ENCODE data around the gene PPP4R3C.
"Not testable (repeated sequence)": the region's sequence is repeated elsewhere in the genome, so short reads cannot be mapped to it uniquely, and the experiment has no call there.

PPP4R3C gene

DNA sequence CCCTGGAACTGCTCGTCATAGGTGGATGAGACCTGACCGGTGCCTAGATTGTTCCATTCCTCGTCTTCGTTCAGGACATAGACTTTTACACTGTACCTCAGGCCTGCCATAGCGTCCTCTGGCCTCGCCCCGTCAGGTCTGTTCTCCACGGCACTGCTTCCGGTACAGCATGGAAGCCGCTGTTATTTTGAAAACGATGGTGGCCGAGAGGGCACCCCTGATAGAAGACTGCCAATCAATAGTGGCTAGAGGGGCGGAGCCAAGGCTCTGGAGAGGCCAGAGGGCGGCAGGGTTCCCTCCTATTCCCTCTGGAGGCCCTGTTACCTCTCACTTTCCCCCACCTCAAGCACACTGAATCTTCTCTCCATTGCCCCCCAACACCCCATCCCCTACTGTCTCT, at the start of gene PPP4R3C:
TSS of gene PPP4R3C (minus strand) at position 155 of the 400 bp plus-strand sequence. CDS start at position 110, 45 bp downstream.
- peaks cover 4 to 6% of the 10 kb centered on the region in 2 donors for H3K9me3 Mint-ChIP-seq
- H3K4me3 Mint-ChIP-seq: no peak within 1 kb of the TSS
- no peak for DNase-seq
- ATAC-seq: no peak
- H3K4me1 Mint-ChIP-seq: no peaks in the 10 kb centered on the region
- H3K27me3 Mint-ChIP-seq: no peaks in the 10 kb centered on the region
- no peak within 1 kb of the TSS for H3K27ac Mint-ChIP-seq

- no peak for DNase-seq
- Mint-ChIP-seq H3K27ac (no peak overlapping the region), H3K27me3 (no peaks in the 10 kb centered on the region), H3K4me3 (no peak overlapping the region), H3K4me1 (no peaks in the 10 kb centered on the region), H3K9me3 (no peaks in the 10 kb centered on the region)
- no peak for ATAC-seq
Measured at GRCh38 chrX:27491397-27491796, 28.3 kb upstream of the PPP4R3C start.

- H3K27me3 Mint-ChIP-seq: no peaks in the 10 kb centered on the region
- H3K9me3 Mint-ChIP-seq: peaks cover 4 to 6% of the 10 kb centered on the region in 2 donors
- DNase-seq: no peak
- no peaks in the 10 kb centered on the region for H3K4me1 Mint-ChIP-seq
- no peak overlapping the region for H3K27ac Mint-ChIP-seq
- no peak for ATAC-seq
- H3K4me3 Mint-ChIP-seq: no peak overlapping the region
Measured at GRCh38 chrX:27466051-27466450, 2.9 kb upstream of the PPP4R3C start.

- no peak for DNase-seq
- Mint-ChIP-seq H3K9me3 (peaks cover 4 to 6% of the 10 kb centered on the region in 2 donors), H3K27me3 (no peaks in the 10 kb centered on the region), H3K4me1 (no peaks in the 10 kb centered on the region), H3K27ac (no peak overlapping the region), H3K4me3 (no peak overlapping the region)
- ATAC-seq: no peak
Measured at GRCh38 chrX:27465036-27465435, 1.9 kb upstream of the PPP4R3C start.

DNA sequence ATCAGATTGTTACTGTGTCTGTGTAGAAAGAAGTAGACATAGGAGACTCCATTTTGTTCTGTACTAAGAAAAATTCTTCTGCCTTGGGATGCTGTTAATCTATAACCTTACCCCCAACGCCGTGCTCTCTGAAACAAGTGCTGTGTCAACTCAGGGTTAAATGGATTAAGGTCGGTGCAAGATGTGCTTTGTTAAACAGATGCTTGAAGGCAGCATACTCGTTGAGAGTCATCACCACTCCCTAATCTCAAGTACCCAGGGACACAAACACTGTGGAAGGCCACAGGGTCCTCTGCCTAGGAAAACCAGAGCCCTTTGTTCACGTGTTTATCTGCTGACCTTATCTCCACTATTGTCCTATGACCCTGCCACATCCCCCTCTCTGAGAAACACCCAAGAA, 4.0 kb downstream of the PPP4R3C start:
- not testable (repeated sequence) for H3K27ac Mint-ChIP-seq, H3K9me3 Mint-ChIP-seq, H3K4me3 Mint-ChIP-seq, ATAC-seq, H3K27me3 Mint-ChIP-seq, DNase-seq, H3K4me1 Mint-ChIP-seq

GRCh38 chrX:27458544-27458943, 4.6 kb downstream of the PPP4R3C start:
- not testable (repeated sequence) for ATAC-seq, H3K27ac Mint-ChIP-seq, H3K4me3 Mint-ChIP-seq, DNase-seq, H3K27me3 Mint-ChIP-seq, H3K4me1 Mint-ChIP-seq, H3K9me3 Mint-ChIP-seq

DNA sequence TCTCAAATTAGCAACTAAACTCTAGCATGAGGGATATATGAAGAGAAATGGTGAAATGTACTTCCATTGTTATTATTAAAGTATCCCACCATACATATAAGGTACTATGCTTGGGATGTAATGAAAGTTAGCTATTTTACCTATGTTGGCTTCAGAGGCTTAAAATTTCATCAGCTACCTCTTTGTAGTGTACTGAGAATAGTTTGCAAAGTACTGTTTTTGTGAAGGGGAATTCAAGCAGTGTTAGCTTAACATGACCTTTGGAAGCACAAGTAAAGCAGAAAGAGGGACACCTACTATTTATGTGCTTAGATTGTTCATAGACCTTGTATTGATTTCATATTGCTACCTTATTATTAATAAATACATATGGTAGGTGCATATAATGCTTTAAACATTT, 11.8 kb downstream of the PPP4R3C start:
- no peaks in the 10 kb centered on the region for H3K27me3 Mint-ChIP-seq
- no peak overlapping the region for H3K27ac Mint-ChIP-seq
- H3K4me1 Mint-ChIP-seq: no peaks in the 10 kb centered on the region
- DNase-seq (no peak), ATAC-seq (no peak)
- no peak overlapping the region for H3K4me3 Mint-ChIP-seq
- no peaks in the 10 kb centered on the region for H3K9me3 Mint-ChIP-seq

DNA sequence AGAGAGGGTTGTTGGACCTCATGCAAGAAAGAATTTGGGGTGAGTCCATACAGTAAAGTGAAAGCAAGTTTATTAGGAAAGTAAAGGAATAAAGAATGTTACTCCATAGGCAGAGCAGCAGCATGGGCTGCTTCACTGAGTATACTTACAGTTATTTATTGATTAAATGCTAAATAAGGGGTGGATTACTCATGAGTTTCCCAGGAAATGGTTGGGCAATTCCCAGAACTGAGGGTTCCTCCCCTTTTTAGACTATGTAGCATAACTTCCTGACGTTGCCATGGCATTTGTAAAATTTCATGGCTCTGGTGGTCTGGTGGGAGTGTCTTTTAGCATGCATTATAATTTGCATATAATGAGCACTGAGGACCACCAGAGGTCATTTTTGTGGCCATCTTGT, 16.7 kb downstream of the PPP4R3C start:
- H3K4me1 Mint-ChIP-seq: peaks cover 5% of the 10 kb centered on the region
- DNase-seq (no peak), ATAC-seq (no peak)
- peaks cover 0 to 4% of the 10 kb centered on the region in 2 donors for H3K9me3 Mint-ChIP-seq
- no peak overlapping the region for H3K4me3 Mint-ChIP-seq
- H3K27me3 Mint-ChIP-seq: no peaks in the 10 kb centered on the region
- no peak overlapping the region for H3K27ac Mint-ChIP-seq

GRCh38 chrX:27445438-27445837, 17.7 kb downstream of the PPP4R3C start:
- no peaks in the 10 kb centered on the region for H3K27me3 Mint-ChIP-seq
- no peak for DNase-seq
- H3K4me1 Mint-ChIP-seq: peaks cover 5% of the 10 kb centered on the region
- no peak overlapping the region for H3K27ac Mint-ChIP-seq
- ATAC-seq: no peak
- H3K4me3 Mint-ChIP-seq: no peak overlapping the region
- H3K9me3 Mint-ChIP-seq: peaks cover 0 to 4% of the 10 kb centered on the region in 2 donors

DNA sequence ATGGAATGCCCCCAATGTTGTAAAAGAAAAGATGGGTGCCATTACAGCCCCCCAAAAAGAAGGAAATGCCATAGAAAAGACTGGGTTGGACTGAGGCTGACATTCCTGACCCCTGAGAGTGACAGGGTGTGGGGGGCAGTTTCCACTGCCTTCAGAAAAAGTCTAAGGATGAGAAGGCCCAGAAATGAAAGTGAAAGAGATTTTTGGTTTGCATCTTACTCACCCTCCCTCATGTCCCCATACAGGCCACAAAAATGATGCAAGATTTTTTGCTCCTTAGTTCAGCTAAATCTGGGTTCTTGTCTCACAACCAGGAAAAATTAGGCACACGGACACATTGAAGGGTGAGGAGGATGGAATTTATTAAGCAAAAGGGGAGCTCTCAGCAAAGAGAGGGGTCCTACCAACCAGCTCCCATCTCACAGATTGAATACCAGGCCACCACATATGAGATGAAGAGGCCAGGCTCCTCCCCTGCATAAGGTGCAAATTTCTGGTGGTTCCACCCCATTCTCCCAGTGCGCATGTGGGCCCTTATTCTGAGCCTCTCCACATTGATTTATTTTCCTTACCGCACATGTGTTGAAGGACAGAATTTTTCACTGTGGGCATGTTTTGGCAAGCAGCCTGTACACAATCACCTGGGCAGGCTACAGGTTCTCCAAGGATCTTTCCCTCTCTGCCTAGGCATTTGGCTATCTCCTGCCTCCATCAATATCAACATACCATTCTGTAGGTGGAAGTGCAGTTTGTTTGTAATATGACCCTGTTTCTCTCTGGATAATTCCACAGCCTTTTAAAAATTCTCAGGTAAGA, 18.8 kb downstream of the PPP4R3C start:
- ATAC-seq (peak; percentile 66), DNase-seq (no peak)
- Mint-ChIP-seq H3K27me3 (no peaks in the 10 kb centered on the region), H3K4me3 (no peak overlapping the region), H3K27ac (peak overlapping the region; percentile 83 to 92), H3K9me3 (peaks cover 0 to 4% of the 10 kb centered on the region in 2 donors), H3K4me1 (peaks cover 5% of the 10 kb centered on the region)

GRCh38 chrX:27442392-27442791, 20.7 kb downstream of the PPP4R3C start:
- H3K4me1 Mint-ChIP-seq, H3K4me3 Mint-ChIP-seq: not testable (repeated sequence)

DNA sequence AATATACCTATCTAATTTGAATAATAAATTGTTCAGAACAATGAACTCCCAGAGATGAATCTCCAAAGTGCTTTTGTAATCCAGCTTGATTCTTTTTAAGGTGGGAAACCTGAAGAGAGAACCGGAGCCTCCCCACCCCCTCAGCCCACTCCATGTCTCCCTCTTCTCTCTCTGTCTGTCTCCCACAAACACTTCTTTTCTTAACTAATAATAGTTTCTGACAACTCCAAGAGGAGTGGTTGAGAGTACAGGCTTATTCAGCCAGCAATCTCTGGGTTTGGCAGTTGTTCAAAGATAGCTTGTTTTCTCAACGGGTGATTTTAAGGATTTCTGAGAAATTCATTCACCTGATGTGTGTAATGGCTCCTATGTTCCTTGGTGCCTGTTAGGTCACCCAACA, 23.4 kb downstream of the PPP4R3C start:
- Mint-ChIP-seq H3K27me3 (no peaks in the 10 kb centered on the region), H3K4me1 (no peaks in the 10 kb centered on the region), H3K27ac (no peak overlapping the region), H3K9me3 (no peaks in the 10 kb centered on the region), H3K4me3 (no peak overlapping the region)
- DNase-seq (no peak), ATAC-seq (no peak)

More at GRCh38 chrX:27442392-27442791, 20.7 kb downstream of the PPP4R3C start:
- not testable (repeated sequence) for DNase-seq, ATAC-seq, H3K27me3 Mint-ChIP-seq, H3K27ac Mint-ChIP-seq, H3K9me3 Mint-ChIP-seq

GRCh38 chrX:27438937-27439336, 24.2 kb downstream of the PPP4R3C start:
- no peaks in the 10 kb centered on the region for H3K4me1 Mint-ChIP-seq
- no peak for ATAC-seq
- H3K27ac Mint-ChIP-seq: no peak overlapping the region
- DNase-seq: no peak
- no peaks in the 10 kb centered on the region for H3K27me3 Mint-ChIP-seq
- no peak overlapping the region for H3K4me3 Mint-ChIP-seq
- no peaks in the 10 kb centered on the region for H3K9me3 Mint-ChIP-seq

GRCh38 chrX:27435031-27435430, 28.1 kb downstream of the PPP4R3C start:
- no peak for ATAC-seq
- no peaks in the 10 kb centered on the region for H3K4me1 Mint-ChIP-seq
- no peaks in the 10 kb centered on the region for H3K27me3 Mint-ChIP-seq
- H3K9me3 Mint-ChIP-seq: no peaks in the 10 kb centered on the region
- DNase-seq: no peak
- no peak overlapping the region for H3K4me3 Mint-ChIP-seq
- H3K27ac Mint-ChIP-seq: no peak overlapping the region

Measured in stimulated activated naive CD8-positive, alpha-beta T cell treated with anti-CD3 and anti-CD28 coated beads, Interleukin-15, amount 100 ng/mL, for 72 hours (primary cell).